Left colon (tissue), 2 donors: Measurements from ENCODE around the gene FAM13A. TPM values are rescaled to one million over a fixed set of nuclear protein-coding genes. Genes with fewer than 3 reads are reported as not detected.
A peak's percentile ranks its signal among the peaks of the same experiment; 100 is the strongest.
"Not testable (repeated sequence)": the region's sequence is repeated elsewhere in the genome, so short reads cannot be mapped to it uniquely, and the experiment has no call there.

ENCODE experiments used
- ATAC-seq: fragments of 200-7000 bp; cut with Tn5 transposase; one replicate; pipeline ENCODE4 v1.9.1; 2020; ENCODE audit warnings: mild to moderate bottlenecking, moderate library complexity
- DNase-seq, 2 donors: peaks; one replicate each; pipeline ENCODE4 v3.0.0-alpha.2; 2020
- intact Hi-C, 2 donors: fragments of 100-400 bp; cut with DNase I in 1 of 2; cut with micrococcal nuclease in 1 of 2; formaldehyde crosslinking; loops; one replicate each; pipeline versions ENCODE4 v1.11.2 to v1.14.0; 2022; cut with DNase I, micrococcal nuclease
- total RNA-seq, 2 donors: library from RNA; stranded (reverse); fragmentation: NEBNext Ultra II Directional; extraction: Animal tissue kit (Norgen Biotek cat#: 25700); gene quantifications; one replicate each; pipeline ENCODE4 v1.2.1, GENCODE V29; 2021
- donor health status: DM: no; HTN: no; CAD: no.
- donor health status: DM: yes; HTN: yes; CAD: no.

FAM13A gene
- total RNA-seq, 2 donors from 2014 or later, result 34.3 to 80.3 TPM

- intact Hi-C loops, result no loop called here
- ATAC-seq, result peak; percentile 80
- DNase-seq, result peak in 1 of 2 donors; percentile 37
Observed at GRCh38 chr4:88880501-88881226, 176.3 kb downstream of the FAM13A start.

- intact Hi-C loops, result no loop called here
- DNase-seq, result no peak
- no peak for ATAC-seq
Observed at GRCh38 chr4:88879991-88880390, 177.0 kb downstream of the FAM13A start.

- intact Hi-C loops, result no loop called here
- ATAC-seq (peak; percentile 49), DNase-seq (no peak)
Observed at GRCh38 chr4:88878642-88879041, 178.3 kb downstream of the FAM13A start.

GRCh38 chr4:88870428-88870827, 186.6 kb downstream of the FAM13A start:
- DNase-seq (no peak), ATAC-seq (no peak)
- intact Hi-C loops, result no loop called here

- intact Hi-C loops, result no loop called here
- ATAC-seq (peak; percentile 98), DNase-seq (no peak)
Observed at GRCh38 chr4:88868510-88868909, 188.5 kb downstream of the FAM13A start.

GRCh38 chr4:88866862-88867550, 190.0 kb downstream of the FAM13A start:
- ATAC-seq, result no peak
- intact Hi-C loops, result no loop called here
- DNase-seq, result no peak

GRCh38 chr4:88865466-88865865, 191.5 kb downstream of the FAM13A start:
- no peak for DNase-seq
- no peak for ATAC-seq
- intact Hi-C loops, result no loop called here

GRCh38 chr4:88865046-88865445, 191.9 kb downstream of the FAM13A start:
- intact Hi-C loops, result no loop called here
- DNase-seq (no peak), ATAC-seq (no peak)

- ATAC-seq, result no peak
- intact Hi-C loops, result no loop called here
- no peak for DNase-seq
Observed at GRCh38 chr4:88860586-88860985, 196.4 kb downstream of the FAM13A start.

- ATAC-seq, result no peak
- intact Hi-C loops, result no loop called here
- DNase-seq, result no peak
Observed at GRCh38 chr4:88859191-88859812, 197.7 kb downstream of the FAM13A start.

- peak; percentile 28 for ATAC-seq
- intact Hi-C loops, result no loop called here
- DNase-seq, result no peak
Observed at GRCh38 chr4:88858752-88859151, 198.2 kb downstream of the FAM13A start.

- DNase-seq (no peak), ATAC-seq (no peak)
- intact Hi-C loops, result no loop called here
Observed at GRCh38 chr4:88857588-88857987, 199.4 kb downstream of the FAM13A start.

GRCh38 chr4:88854481-88854880, 202.5 kb downstream of the FAM13A start:
- DNase-seq (no peak), ATAC-seq (no peak)
- intact Hi-C loops, result no loop called here

GRCh38 chr4:88853583-88853982, 203.4 kb downstream of the FAM13A start:
- DNase-seq, ATAC-seq, intact Hi-C loops: not testable (repeated sequence)

GRCh38 chr4:88846206-88846790, 210.7 kb downstream of the FAM13A start:
- ATAC-seq (peak; percentile 18), DNase-seq (no peak)
- intact Hi-C loops, result no loop called here

- peak in 1 of 2 donors; percentile 32 for DNase-seq
- ATAC-seq, result peak; percentile 96
- intact Hi-C loops, result no loop called here
Observed at GRCh38 chr4:88843067-88843685, 213.8 kb downstream of the FAM13A start.

GRCh38 chr4:88841635-88842034, 215.3 kb downstream of the FAM13A start:
- ATAC-seq (no peak), DNase-seq (no peak)
- intact Hi-C loops, result no loop called here

- no peak for ATAC-seq
Observed at GRCh38 chr4:88836216-88836615, 220.8 kb downstream of the FAM13A start.

GRCh38 chr4:88831031-88831430, 226.0 kb downstream of the FAM13A start:
- intact Hi-C loops, result no loop called here
- ATAC-seq (peak; percentile 81), DNase-seq (no peak)

More at GRCh38 chr4:88836216-88836615, 220.8 kb downstream of the FAM13A start:
- intact Hi-C loops, result no loop called here
- DNase-seq, result no peak
